ENCODE measurements around the gene UBN1.

The UBN1 gene

GRCh38 chr16:4832698-4833343 lies 14.5 kb upstream of the UBN1 start:
- Histone ChIP-seq H3K36me3 (peaks cover 94% of the 10 kb centered on the region), H3K4me3 (ENCODE audit: low read depth in 1 of 2, low read length in 1 of 2) (no peak overlapping the region), H3K9me3 (no peaks in the 10 kb centered on the region), H3K27ac (no peak overlapping the region), H3K27me3 (no peaks in the 10 kb centered on the region), H3K4me1 (ENCODE audit: control insufficient read depth in 1 of 2, insufficient read depth in 1 of 2, low read depth in 1 of 2, low read length in 1 of 2) (no peaks in the 10 kb centered on the region)
- TF ChIP-seq CTCF (IDR thresholded peaks at IDR 0.05) = no peak

- Histone ChIP-seq H3K36me3 (peaks cover 93% of the 10 kb centered on the region), H3K27me3 (no peaks in the 10 kb centered on the region)
Measured at GRCh38 chr16:4833584-4833983, 13.7 kb upstream of the UBN1 start.

GRCh38 chr16:4836727-4837126 lies 10.6 kb upstream of the UBN1 start:
- Histone ChIP-seq H3K36me3 (peaks cover 93% of the 10 kb centered on the region), H3K4me3 (ENCODE audit: low read depth in 1 of 2, low read length in 1 of 2) (no peak overlapping the region), H3K27ac (no peak overlapping the region), H3K27me3 (no peaks in the 10 kb centered on the region), H3K4me1 (ENCODE audit: control insufficient read depth in 1 of 2, insufficient read depth in 1 of 2, low read depth in 1 of 2, low read length in 1 of 2) (no peaks in the 10 kb centered on the region), H3K9me3 (no peaks in the 10 kb centered on the region)
- no peak for TF ChIP-seq CTCF (IDR thresholded peaks at IDR 0.05)

More at GRCh38 chr16:4833584-4833983, 13.7 kb upstream of the UBN1 start:
- Histone ChIP-seq H3K4me1 (ENCODE audit: control insufficient read depth in 1 of 2, insufficient read depth in 1 of 2, low read depth in 1 of 2, low read length in 1 of 2) (no peaks in the 10 kb centered on the region), H3K27ac (peak overlapping the region; percentile 35), H3K9me3 (no peaks in the 10 kb centered on the region), H3K4me3 (ENCODE audit: low read depth in 1 of 2, low read length in 1 of 2) (no peak overlapping the region)
- TF ChIP-seq CTCF (IDR thresholded peaks at IDR 0.05) = no peak

GRCh38 chr16:4837733-4838501 lies 9.4 kb upstream of the UBN1 start:
- H3K27me3 ChIP-seq = no peaks in the 10 kb centered on the region
- peaks cover 92% of the 10 kb centered on the region for H3K36me3 ChIP-seq
- no peaks in the 10 kb centered on the region for H3K9me3 ChIP-seq
- peak overlapping the region; percentile 36 for H3K27ac ChIP-seq
- no peak overlapping the region for H3K4me3 ChIP-seq (ENCODE audit: low read depth in 1 of 2, low read length in 1 of 2)
- no peaks in the 10 kb centered on the region for H3K4me1 ChIP-seq (ENCODE audit: control insufficient read depth in 1 of 2, insufficient read depth in 1 of 2, low read depth in 1 of 2, low read length in 1 of 2)
- TF ChIP-seq CTCF (IDR thresholded peaks at IDR 0.05) = no peak

GRCh38 chr16:4839942-4840341 lies 7.3 kb upstream of the UBN1 start:
- Histone ChIP-seq H3K36me3 (peaks cover 97% of the 10 kb centered on the region), H3K4me1 (ENCODE audit: control insufficient read depth in 1 of 2, insufficient read depth in 1 of 2, low read depth in 1 of 2, low read length in 1 of 2) (peaks cover 0 to 3% of the 10 kb centered on the region in 2 experiments)
- no peak for TF ChIP-seq CTCF (IDR thresholded peaks at IDR 0.05)

More at GRCh38 chr16:4839942-4840341, 7.3 kb upstream of the UBN1 start:
- H3K4me3 ChIP-seq (ENCODE audit: low read depth in 1 of 2, low read length in 1 of 2) = no peak overlapping the region
- H3K27me3 ChIP-seq = no peaks in the 10 kb centered on the region
- H3K9me3 ChIP-seq = no peaks in the 10 kb centered on the region
- no peak overlapping the region for H3K27ac ChIP-seq
